Measurements from ENCODE around the gene CUTC. TPM values are rescaled to one million over a fixed set of nuclear protein-coding genes. Genes with fewer than 3 reads are reported as not detected.
"Not testable (repeated sequence)": the region's sequence is repeated elsewhere in the genome, so short reads cannot be mapped to it uniquely, and the experiment has no call there.

Gene CUTC, protein sequence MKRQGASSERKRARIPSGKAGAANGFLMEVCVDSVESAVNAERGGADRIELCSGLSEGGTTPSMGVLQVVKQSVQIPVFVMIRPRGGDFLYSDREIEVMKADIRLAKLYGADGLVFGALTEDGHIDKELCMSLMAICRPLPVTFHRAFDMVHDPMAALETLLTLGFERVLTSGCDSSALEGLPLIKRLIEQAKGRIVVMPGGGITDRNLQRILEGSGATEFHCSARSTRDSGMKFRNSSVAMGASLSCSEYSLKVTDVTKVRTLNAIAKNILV
- total RNA-seq = 10 to 100 TPM; 31.2 to 31.5 TPM

DNA sequence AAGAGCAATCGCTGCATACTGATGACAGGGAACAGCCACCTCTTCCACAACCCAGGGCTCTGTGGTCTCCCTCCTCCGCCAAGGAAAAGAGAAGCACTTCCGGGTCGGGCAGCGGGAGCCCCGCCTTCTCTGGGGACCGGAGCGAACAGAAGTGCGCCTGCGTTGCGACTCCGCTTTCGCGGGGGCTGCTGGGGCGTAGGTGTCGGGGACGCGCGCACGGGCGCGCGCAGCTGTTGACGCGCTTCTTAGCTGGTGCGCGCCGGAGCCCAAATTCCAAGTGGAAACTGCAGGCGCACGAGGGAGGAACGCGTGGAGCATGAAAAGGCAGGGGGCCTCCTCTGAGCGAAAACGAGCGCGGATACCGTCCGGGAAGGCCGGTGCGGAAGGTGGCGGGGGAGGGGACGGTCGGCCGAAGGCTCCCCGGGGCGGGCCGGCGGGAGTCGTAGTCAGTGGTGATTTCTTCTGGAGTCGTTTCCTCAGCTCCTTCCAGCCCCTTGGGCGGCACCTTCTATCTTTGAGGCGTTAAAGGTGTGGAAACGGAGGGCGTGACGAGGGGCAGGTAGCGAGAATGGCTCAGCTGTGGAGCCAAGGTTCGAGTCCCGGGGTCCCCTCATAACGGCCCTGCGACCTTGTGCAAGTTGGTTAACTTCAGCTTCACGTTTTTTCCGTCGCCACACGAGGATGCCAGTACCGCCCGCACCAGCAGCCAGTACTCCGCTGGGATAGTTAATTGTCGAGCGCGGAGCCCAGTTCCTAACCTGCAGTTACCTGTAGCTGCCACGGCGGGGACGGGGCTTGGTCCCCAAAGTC lies at the start of gene CUTC, which contains the start of gene COX15:
TSS of gene CUTC (plus strand) at position 202 of the 810 bp plus-strand sequence. CDS start at position 317, 115 bp downstream.
TSS of gene COX15 (minus strand) at position 95 of the 810 bp plus-strand sequence. CDS start at position 17, 78 bp downstream.
- ChIA-PET POLR2A (interaction anchor here (0.5 to 1.6 kb wide), 12 partner anchors 10 to 1290 kb away, joined by 3 to 11 read pairs (median 4); partner anchors contain the start of genes GOT1 and SLC25A28), CTCF (interaction anchor here (0.9 kb wide), 1 partner anchor 8 kb away, joined by 3 read pairs; no protein-coding TSS in a partner anchor)

- ChIA-PET CTCF (no interaction called here), POLR2A (no interaction called here)
These were observed 49.3 kb upstream of the CUTC start for GRCh38 chr10:99682752-99683151.

DNA sequence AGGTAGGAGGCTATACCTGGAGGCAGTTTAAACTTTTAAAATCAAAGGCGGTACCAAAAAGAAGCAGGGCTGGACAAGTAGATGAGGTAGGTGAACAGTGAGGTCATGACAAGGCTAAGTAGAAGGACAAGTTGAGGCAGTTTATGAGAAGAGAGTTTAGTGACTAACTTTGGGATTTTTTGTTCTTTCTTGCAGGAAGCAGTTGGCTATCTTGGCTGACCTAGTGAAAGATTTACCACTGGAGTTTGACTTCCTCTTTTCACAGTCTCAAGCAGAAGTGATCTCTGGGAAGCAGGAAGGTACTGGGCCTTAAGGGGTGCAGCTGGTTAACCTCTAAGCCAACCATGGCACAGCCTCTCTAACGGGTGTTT lies 46.5 kb upstream of the CUTC start:
- ChIA-PET POLR2A (no interaction called here), CTCF (no interaction called here)

GRCh38 chr10:99689461-99689860 lies 42.6 kb upstream of the CUTC start:
- ChIA-PET CTCF (no interaction called here), POLR2A (no interaction called here)

DNA sequence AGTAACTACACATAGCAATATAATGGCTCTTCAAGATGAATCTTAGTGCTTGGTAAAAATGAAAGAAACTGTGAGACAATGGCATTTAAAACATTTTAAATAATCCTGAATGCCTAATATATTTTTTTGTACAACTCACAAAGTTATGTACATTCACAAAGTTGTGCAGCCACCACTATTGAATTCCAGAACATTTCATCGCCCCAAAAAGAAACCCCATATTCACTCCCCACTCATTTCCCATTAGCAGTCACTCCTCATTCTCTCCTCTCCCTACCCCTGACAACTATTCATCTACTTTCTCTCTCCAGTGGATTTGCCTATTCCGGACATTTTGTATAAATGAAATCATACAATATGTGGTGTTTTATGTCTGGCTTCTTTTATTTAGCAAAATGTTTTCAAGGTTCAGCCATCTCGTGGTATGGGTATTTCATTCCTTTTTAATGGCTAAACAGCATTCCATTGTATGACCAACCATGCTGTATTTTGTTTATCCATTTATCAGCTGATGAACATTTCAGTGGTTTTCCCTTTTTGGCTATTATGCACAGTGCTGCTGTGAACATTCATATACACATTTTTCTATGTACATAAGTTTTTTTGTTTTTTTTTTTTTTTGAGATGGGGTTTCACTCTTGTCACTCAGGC lies 38.0 kb upstream of the CUTC start:
- CTCF ChIA-PET = no interaction called here
- POLR2A ChIA-PET = no interaction called here

DNA sequence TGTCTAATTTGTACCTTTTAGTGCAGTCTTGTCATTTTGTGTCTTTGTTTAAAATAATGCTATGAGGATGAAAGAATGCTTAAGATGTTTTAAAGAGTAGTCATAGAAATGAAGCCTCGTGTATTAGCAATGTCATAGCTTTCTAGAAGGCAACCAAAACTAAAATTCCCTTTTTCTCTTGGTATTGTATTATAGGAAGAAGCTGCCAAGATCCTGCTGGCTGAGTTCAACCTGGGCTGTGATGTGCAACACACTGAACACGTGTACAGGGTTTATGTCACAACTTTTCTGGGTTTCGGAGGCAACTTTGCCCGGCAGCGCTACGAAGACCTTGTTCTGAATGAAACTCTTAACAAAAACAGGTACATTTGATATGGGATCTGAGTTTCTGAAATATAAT lies 36.3 kb upstream of the CUTC start:
- CTCF ChIA-PET = no interaction called here
- POLR2A ChIA-PET = no interaction called here

DNA sequence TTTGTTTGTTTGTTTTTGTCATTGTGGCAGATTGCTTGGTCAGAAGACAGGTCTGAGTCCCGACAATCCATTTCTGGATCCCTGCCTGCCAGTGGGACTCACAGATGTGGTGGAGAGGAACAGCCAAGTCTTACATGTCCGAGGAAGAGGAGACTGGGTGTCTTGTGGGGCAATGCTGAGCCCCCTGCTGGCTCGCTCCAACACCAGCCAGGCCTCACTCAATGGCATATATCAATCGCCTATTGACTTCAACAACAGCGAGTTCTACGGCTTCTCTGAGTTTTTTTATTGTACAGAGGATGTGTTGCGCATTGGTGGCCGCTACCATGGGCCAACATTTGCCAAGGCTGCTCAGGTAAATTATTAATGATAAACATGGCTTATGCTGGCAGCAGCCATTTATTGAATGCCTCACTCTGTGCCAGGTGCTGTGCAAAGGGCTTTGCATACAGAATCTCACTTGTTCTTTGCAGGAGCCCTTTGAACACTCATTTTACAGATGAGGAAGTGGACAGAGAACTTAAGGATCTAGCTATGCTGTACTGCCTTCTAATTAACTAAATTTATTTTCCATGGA lies 33.4 kb upstream of the CUTC start:
- ChIA-PET POLR2A (no interaction called here), CTCF (no interaction called here)

DNA sequence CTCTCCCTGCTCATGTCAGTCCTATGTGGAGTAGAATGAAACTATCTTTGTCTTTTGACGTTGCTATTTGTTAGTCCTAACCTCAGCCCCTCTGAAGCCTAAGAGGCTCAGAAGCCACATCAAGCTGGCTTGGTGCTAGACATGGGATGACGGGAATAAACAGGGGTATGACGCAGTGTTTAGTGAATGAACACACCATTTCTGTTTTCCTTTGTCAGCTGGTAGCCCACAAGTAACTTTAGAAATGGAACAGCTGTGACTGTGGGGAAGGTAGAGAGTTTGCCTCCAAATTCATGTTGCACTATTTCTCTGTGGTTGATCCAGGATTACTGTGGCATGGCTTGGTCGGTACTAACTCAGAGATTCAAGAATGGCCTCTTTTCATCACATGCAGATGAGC lies 31.4 kb upstream of the CUTC start:
- POLR2A ChIA-PET = no interaction called here
- CTCF ChIA-PET = no interaction called here

DNA sequence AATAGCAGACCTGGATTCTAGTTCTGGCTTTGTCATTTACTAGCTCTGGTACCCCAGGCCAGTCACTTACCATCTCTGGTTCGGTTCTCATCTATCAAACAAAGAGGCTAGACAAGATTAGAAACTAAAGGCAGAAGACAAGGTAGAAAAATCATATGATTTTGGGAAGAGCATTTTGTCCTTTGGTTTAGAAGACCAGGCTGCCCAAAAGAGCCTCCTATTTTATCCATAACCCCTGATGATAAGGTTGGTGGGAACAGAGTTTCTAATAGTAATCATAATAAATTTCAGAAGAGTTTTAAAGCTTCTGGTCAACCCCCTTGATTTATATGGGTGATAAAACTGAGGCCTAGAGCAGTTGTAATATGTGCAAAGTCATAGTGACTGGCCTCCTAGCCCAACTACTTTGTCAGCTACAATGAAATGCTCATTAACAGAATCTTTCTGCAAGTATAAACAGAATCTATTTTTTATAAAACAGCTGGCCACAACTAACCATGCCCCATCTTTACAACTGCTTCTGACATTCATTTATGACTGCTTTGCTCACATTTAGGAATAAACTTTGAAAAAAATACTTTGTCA lies 23.5 kb upstream of the CUTC start:
- POLR2A ChIA-PET = interaction anchor here (0.6 to 0.7 kb wide), 2 partner anchors 12 to 13 kb away, joined by 3 to 5 read pairs; no protein-coding TSS in a partner anchor
- CTCF ChIA-PET = interaction anchor here (1.2 kb wide), 1 partner anchor 148 kb away, joined by 5 read pairs; no protein-coding TSS in a partner anchor

- POLR2A ChIA-PET = interaction anchor here (0.6 kb wide), 1 partner anchor 95 kb away, joined by 4 read pairs; no protein-coding TSS in a partner anchor
- CTCF ChIA-PET = interaction anchor here (1.2 kb wide), 1 partner anchor 149 kb away, joined by 5 read pairs; no protein-coding TSS in a partner anchor
These were observed 22.4 kb upstream of the CUTC start for GRCh38 chr10:99709480-99710229.

DNA sequence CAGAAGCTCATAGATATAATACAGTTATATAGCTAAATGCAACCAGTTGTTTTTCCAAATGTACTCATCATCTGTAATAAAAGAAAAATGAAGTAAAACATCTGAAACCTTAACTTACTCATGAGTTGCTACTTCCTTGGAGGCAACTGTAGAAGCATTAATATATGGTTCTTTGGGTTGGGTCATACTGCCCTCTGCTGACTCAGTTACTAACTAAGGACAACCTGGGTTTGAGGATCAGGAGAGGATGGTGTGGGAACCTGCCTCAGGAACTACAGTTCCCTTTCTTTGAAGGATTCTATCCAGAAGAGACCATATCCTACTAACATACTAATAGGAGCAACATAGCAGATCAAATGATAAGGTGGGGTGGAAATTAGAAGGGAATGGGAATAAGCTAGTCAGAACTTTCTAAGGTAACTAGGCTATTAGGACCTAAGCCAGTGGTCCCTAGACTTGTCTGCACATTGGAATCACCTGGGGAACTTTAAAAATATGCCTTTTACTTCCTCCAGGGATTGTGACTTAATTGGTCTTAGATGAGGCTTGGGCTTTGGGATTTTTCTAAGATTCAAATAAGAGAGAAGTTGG lies 20.8 kb upstream of the CUTC start:
- CTCF ChIA-PET = interaction anchor here (0.7 to 1.3 kb wide), 2 partner anchors 28 to 60 kb away, joined by 3 read pairs; no protein-coding TSS in a partner anchor
- POLR2A ChIA-PET = no interaction called here

DNA sequence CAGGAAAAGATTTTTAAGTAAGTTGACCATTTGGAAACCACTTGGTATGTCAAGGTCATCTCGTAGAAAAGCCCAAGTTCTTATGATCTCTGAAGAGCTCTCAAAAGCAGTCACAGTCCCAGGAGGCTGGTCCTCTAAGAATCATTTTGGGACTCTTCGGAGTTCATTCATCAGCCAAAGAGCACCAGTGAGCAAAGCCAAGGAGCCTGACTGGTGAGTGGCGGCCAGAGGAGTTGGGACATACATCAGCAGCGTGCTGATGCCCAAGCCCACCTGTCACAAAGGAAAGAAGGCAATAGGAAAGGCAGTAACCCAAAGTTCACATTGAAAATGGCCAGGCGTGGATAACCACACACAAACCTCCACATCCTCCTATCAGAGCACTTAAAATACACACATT lies 17.6 kb upstream of the CUTC start:
- CTCF ChIA-PET = interaction anchor here (0.7 kb wide), 1 partner anchor 284 kb away, joined by 3 read pairs; the partner anchor contains the start of gene GOT1
- POLR2A ChIA-PET = no interaction called here

DNA sequence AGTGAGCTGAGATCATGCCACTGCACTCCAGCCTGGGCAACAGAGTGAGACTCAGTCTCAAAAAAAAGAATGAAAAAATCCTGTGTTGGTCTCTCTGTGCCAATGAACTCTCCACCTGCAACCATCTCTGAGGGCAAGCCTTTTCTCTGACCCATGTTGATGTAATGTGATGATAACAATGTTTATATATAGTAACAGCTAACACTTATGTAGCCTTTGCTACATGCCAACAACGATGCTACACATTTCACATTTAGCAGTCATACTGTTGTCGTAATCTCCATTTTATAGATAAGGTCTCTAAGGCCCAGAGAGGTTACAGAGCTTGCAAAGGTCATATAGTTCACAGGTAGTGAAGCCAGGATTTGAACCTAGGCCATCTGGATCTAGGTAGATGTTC lies 11.6 kb upstream of the CUTC start:
- ChIA-PET POLR2A (interaction anchor here (0.5 kb wide), 1 partner anchor 12 kb away, joined by 5 read pairs; no protein-coding TSS in a partner anchor), CTCF (no interaction called here)

GRCh38 chr10:99730026-99730425 lies 2.0 kb upstream of the CUTC start:
- ChIA-PET CTCF (no interaction called here), POLR2A (no interaction called here)

DNA sequence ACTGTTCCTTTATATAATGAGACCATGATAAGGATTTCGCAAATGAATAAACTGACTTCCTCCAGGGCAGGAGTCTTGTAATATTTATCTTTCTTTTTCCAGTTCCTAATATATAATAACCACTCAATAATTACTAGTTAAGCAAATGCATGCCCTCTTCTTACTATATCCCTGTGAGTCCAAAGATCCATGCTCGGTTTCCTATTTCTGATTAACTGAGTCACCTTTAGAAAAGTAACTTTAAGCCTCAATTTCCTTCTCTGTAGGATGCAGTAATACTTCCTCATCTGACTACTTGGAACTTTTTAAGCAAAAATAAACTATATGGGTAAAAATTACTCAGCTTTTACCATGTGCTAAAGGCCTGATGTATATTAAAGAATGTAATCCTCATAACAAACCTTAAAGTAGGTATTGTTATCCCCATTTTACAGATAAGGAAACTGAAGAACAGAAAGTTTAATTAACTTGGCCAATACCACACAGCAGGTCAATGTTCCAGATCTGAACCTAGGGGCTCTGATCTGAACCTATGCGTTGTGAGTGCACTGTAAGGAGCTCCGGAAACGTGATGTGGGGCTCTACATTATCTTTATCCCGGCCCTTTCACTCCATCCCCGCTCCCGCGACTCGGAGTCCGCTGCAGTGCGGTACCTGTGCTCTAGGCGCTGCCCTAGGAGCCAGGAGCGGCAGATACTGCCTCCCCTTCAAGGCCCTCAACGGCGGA lies 565 bp upstream of the CUTC start:
- CTCF ChIA-PET = interaction anchor here (0.7 to 0.9 kb wide), 2 partner anchors 9 to 73 kb away, joined by 3 read pairs; no protein-coding TSS in a partner anchor
- POLR2A ChIA-PET = interaction anchor here (0.5 to 1.6 kb wide), 10 partner anchors 11 to 1052 kb away, joined by 3 to 11 read pairs (median 4); partner anchors contain the start of genes GOT1 and SLC25A28

DNA sequence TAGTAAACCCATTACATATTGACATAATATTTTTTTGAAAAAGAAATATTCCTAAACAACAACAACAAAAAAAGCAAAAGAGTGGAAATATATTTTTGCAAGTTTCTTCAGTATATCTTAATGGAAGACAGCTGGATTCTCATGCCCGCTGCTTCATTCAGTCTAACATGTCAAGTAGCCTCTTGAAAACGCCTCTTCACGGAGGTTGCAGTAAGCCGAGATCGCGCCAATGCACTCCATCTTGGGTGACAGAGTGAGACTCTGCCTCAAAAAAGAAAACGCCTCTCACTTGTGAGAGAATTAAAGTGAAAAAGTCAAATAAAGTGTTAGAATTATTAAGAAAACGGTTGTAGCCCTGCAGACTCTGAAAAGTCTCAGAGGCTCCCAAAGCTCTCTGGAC lies 1.3 kb downstream of the CUTC start:
- CTCF ChIA-PET = no interaction called here

GRCh38 chr10:99734111-99734510 lies 2.1 kb downstream of the CUTC start:
- CTCF ChIA-PET = not testable (repeated sequence)
- POLR2A ChIA-PET = interaction anchor here (0.6 kb wide), 1 partner anchor 119 kb away, joined by 4 read pairs; no protein-coding TSS in a partner anchor

More for the DNA sequence above, 1.3 kb downstream of the CUTC start:
- POLR2A ChIA-PET = no interaction called here
